T47D (cell line): ENCODE results near the gene LHFPL5.

Source experiments
- DNase-seq, 2 experiments: peaks; one replicate each; pipeline versions ENCODE4 v3.0.0 to v3.0.0-alpha.2; 2011 to 2012; ENCODE audit warnings: low read depth in 1 of 2, low spot score in 1 of 2
- JUND ChIP-seq: IDR thresholded peaks from 2 replicates; pipeline ENCODE4 v1.6.1; 2012; ENCODE audit warnings: low read depth
- in situ Hi-C: cut with HindIII; loops from 2 replicates; pipeline ENCODE4 v1.10.0; 2016; ENCODE audit warnings: low sequenced_read_pairs, low pct_unique_long_range_greater_than_20kb

Gene LHFPL5

GRCh38 chr6:35804996-35805736 lies at the start of gene LHFPL5:
Gene LHFPL5 (plus strand): TSS chr6:35805352. CDS start chr6:35805671, 319 bp downstream.
- TF ChIP-seq JUND, result no peak
- DNase-seq, result peak; percentile 67 to 82
- in situ Hi-C loops, result no loop called here

DNA sequence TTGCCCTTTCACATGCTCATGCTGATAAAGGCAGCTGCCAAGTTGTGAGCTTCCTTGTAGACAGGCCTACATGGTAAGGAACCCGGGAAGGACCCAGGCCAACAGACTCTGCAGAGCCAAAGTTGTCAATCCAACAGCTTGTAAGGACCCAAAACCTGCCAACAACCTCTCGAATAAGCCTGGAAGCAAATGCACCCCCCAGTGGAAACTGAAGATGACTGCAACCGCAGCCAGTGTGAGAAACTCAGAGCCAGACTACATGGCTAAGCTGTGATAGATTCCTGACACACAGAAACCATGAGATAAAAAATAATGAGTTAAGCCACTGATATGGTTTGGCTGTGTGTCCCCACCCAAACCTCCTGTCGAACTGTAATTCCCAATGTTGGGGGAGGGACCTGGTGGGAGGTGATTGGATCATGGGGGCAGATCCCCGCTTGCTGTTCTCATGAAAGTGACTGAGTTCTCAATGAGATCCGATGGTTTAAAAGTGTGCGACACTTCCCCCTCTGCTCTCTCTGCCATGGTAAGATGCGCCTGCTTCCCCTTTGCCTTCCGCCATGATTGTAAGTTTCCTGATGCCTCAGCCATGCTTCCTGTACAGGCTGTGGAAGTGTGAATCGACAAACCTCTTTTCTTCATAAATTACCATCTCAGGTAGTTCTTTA lies 47.6 kb upstream of the LHFPL5 start:
- in situ Hi-C loops, result no loop called here

DNA sequence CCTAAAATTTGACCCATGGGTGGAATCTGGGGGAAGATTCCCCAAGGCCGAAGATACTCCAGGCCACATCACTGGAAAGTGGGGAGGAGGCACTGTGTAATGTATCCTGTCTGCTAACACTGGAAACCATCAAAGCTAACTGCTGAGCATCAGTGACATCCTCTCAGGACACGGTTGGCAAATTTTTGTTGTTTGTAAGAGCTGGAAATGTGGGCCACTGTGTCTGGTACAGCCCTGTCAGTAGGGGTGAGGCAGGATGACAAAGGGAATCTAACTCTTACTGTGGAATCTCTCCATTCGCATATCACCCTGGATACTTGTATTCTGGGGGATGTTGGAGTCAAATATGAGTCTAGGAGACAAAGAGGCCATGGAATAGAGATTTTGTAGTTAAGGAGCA lies 45.7 kb upstream of the LHFPL5 start:
- no peak for DNase-seq
- in situ Hi-C loops, result no loop called here
- no peak for TF ChIP-seq JUND

More for the DNA sequence above, 47.6 kb upstream of the LHFPL5 start:
- DNase-seq, result peak in 1 of 2 experiments; percentile 79
- TF ChIP-seq JUND, result no peak

DNA sequence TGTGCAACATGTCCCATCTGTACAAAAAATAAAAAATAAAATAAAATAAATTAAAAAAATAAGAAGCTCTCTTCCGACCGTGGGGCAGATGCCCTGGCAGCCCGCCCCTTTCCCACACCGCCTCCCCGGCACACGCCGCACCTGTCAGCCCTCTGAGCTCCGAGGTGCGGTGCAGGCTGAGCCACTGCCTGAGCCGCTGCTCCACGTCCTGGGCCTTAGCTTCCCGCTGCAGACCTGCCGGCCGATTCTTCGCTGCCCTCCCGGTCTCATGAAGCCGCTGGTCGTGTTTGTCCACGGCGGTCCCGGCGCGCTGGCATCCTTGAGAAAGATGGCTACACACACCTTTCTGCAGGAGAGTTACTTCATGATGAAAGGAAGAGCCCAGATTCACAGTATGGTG lies 39.4 kb upstream of the LHFPL5 start:
- in situ Hi-C loops, result no loop called here
- DNase-seq, result no peak
- TF ChIP-seq JUND, result no peak

DNA sequence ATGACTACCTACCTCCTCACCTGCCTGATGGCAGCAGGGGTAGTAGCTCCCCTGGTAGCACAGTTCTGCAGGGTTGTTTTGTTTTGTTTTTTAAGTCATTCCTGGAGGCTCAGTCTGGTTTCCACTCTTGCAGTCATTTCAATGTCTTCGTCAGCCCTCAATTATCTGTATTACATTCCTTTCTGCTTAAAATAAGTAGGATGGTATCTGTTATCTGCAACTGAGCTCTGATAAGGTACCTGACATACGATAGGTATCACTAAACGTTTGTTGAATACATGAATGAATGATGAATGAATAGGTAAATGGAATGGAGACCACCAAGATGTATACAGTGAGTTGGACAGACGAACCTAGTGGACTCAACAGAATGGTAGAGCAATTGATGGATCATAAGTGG lies 35.9 kb upstream of the LHFPL5 start:
- DNase-seq, result no peak
- no peak for TF ChIP-seq JUND
- in situ Hi-C loops, result no loop called here

DNA sequence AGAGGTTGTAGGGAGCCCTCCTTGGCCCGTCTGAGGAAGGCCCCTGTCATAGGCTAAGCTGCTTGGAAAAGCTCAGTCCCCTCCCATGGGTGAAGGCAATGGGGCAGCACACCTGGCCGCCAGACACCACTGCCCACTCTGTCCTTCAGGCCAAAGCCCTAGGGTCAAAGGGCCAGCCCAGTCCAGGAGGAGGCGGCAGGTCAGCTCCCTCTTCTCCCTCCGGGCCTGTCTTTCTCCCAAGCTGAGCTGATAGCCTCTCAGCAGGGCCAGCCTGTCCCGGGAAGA lies 33.9 kb upstream of the LHFPL5 start:
- no peak for TF ChIP-seq JUND
- in situ Hi-C loops, result no loop called here
- no peak for DNase-seq

- no peak for TF ChIP-seq JUND
- in situ Hi-C loops, result no loop called here
- DNase-seq, result no peak
These were observed 30.9 kb upstream of the LHFPL5 start for GRCh38 chr6:35774116-35774794.

DNA sequence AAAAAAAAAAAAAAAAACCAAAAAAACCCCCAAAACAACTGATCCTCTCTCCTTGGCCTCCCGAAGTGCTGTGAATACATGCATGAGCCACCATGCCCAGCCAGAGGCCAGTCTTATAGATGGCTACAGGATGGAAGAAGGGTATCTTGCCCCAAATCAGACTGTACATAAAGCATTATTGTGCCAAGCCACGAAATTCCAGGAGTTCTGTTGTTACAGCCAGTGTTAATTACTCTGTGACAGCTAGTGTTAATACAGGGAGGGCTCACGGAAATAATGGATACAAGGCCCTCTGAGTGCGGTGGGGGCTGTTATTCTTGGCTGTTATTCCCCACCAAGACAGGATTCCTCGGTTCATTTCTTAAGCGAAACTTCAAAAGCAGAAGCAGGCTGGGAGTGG lies 30.1 kb upstream of the LHFPL5 start:
- in situ Hi-C loops, result no loop called here
- peak in 1 of 2 experiments; percentile 93 for DNase-seq
- no peak for TF ChIP-seq JUND

DNA sequence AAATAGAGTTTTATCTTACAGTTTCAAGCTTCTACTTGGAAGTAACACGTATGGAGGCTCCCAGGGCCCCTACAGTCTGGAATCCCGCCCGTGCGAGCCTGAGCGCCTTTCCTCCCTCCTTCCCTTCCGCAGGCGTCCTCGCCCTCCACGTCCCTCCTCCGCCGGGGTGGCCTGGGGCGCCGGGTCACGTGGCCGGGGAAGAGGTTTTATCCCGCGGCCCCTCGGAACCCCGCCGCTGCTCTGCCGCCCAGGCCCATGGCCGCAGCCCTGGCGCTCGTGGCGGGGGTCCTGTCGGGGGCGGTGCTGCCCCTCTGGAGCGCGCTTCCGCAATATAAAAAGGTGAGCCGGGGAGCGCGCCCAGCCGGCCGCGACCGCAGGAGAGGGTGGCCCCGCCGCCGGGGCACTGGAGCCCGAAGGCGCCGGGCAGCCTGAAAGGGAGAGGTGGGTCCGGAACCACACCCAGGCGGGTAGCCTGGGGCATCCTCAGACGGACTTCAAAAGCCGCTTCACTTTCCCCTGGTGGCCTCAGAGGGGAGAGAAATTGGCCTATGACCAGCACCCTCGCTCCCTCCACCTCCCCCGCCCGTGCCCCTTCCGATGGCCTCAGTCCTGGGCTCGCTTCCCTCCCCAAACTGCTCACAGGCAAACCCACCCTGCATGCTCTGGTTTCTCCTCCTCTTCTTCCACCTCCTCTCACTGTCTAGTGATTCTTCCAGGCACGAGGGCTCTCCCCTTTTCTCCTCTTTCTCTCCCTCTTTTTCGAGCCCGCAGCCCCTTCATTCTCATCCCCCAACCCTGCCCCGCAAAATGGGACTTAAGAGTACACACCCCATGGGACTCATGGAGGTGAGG lies 28.6 kb upstream of the LHFPL5 start, which contains the start of gene CLPSL2:
TSS of gene CLPSL2 (plus strand) at position 235 of the 852 bp plus-strand sequence. CDS start at position 256, 21 bp downstream.
- peak in 1 of 2 experiments; percentile 67 for DNase-seq
- in situ Hi-C loops, result no loop called here
- TF ChIP-seq JUND, result no peak

- in situ Hi-C loops, result no loop called here
- no peak for TF ChIP-seq JUND
- peak in 1 of 2 experiments; percentile 57 for DNase-seq
These were observed 27.6 kb upstream of the LHFPL5 start for GRCh38 chr6:35777356-35778102.

DNA sequence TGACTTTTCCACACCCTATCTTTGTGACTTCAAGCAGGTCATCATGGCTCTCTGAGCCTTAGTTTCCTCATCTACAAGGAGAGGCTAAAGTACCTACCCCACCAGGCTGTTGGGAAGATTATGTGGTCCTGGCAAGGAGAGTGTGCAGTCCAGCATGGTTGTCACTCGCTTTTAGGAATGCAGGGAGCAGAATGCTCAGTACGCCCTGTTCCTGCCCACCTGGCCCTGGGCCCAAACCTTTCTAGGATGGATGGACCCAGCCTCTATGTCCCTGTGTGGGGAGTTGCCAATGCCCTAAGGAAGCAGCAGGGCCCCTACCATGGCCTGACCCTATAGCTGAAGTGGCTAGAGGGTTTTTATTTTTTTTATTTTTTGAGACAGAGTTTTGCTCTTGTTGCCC lies 26.7 kb upstream of the LHFPL5 start:
- TF ChIP-seq JUND, result no peak
- in situ Hi-C loops, result no loop called here
- no peak for DNase-seq

- in situ Hi-C loops, result no loop called here
- DNase-seq, result no peak
- TF ChIP-seq JUND, result no peak
These were observed 24.4 kb upstream of the LHFPL5 start, which contains the start of gene CLPSL1 for GRCh38 chr6:35780719-35781118. Gene CLPSL1 (plus strand): TSS chr6:35781019. CDS start chr6:35781111, 92 bp downstream.
